Choroid plexus epithelial cell (primary cell): Measurements from ENCODE around the gene TAS2R41.

Experiments
- DNase-seq: peaks from one replicate; pipeline ENCODE4 v3.0.0-alpha.2; 2010; ENCODE audit warnings: low read depth
- H3K4me3 ChIP-seq: 2 replicates; pipeline ENCODE4 v1.5.1; 2011; ENCODE audit warnings: low read depth, mild to moderate bottlenecking, control low read depth, low read length, moderate library complexity
- TF ChIP-seq, protein P1 (sequence below): conservative IDR thresholded peaks from 2 replicates; pipeline ENCODE4 v1.5.1; 2011; ENCODE audit warnings: low read depth, mild to moderate bottlenecking, control low read depth, inconsistent platforms, low read length, moderate library complexity

Gene TAS2R41

DNA sequence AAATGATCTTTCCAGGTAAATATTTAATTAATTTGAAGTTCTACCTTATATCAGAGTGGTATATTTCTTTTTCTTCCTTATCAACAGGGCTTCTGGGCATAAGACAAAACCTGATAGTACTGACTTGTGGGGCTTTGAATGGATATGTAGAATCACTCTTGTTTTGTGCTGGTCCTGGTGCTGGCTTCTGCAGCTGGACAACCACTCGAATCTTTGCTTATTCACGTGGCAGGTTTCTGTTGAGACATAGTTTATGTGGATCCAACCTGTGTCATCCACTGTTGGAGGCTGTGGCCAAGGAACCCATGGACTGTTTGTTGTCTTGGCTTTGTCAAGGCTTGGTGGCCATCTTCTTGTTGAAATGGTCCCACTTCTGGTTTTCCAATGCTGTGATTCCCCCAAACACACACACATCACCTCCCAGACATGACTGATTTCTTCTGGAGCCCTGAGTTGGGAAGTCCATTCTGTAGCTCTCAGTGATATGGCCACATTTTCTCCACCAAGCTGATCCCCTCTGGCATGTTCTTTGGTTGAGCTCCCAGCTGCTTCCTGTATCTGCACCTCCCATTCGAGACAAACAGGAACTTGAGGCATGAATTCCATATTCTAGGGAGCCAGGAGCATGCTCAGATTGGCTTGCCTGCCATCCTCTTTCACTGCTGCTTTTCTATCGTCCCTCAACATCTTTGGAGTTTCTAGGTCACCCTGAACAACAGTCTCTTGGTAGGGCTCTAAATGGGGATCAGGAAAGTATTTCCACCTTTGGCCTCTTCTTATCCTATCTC lies 19.5 kb downstream of the TAS2R41 start:
- no peak for DNase-seq
- no peak overlapping the region for H3K4me3 ChIP-seq
- TF ChIP-seq, protein P1, sequence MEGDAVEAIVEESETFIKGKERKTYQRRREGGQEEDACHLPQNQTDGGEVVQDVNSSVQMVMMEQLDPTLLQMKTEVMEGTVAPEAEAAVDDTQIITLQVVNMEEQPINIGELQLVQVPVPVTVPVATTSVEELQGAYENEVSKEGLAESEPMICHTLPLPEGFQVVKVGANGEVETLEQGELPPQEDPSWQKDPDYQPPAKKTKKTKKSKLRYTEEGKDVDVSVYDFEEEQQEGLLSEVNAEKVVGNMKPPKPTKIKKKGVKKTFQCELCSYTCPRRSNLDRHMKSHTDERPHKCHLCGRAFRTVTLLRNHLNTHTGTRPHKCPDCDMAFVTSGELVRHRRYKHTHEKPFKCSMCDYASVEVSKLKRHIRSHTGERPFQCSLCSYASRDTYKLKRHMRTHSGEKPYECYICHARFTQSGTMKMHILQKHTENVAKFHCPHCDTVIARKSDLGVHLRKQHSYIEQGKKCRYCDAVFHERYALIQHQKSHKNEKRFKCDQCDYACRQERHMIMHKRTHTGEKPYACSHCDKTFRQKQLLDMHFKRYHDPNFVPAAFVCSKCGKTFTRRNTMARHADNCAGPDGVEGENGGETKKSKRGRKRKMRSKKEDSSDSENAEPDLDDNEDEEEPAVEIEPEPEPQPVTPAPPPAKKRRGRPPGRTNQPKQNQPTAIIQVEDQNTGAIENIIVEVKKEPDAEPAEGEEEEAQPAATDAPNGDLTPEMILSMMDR: no peak

DNA sequence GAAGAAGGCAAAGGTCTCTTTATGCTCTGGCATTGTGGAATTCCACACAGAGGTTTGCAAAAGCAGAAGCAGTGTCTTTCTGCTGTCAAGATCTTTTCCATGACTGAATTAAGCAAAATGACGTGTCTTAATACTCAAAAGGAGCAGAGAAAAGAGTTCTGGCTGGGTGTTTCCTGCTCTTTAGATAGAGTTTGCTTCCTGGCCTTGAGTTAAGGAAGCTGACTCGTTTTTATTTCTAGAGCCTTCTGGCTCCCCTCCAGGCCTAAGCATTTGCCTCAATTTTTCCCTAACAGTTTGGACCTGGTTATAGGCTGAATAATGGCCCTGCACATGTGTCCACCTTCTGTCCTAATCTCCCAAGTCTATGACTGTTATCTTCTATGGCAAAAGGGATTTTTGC lies 21.6 kb downstream of the TAS2R41 start:
- H3K4me3 ChIP-seq: no peak overlapping the region
- DNase-seq: peak; percentile 52

DNA sequence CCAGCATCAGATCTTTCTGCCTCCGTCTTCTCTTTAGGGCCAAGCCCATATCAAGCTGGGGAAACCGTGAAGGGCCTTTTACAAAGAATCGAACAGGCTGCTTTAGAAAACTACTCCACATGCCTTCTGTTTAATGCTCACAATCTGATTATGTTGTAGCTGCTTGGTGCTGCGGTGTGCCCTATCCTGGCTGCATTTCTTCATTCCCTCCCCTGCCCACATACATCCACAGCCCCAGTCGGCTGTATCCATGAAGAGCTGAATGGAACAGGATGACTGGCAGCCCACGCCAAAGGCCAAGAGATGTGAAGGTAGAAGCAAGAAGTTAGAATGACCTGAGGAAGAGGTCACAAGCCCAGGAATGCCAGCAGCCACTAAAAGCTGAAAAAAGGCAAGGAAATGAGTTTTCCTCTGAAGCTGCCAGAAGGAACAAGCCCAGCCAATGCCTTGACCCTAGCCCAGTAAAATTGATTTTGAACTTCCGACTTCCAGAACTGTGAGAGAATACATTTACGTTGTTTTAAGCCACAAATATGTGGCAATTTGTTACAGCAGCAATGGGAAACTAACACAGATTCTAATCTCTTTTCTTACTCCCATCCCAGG lies 22.2 kb downstream of the TAS2R41 start:
- H3K4me3 ChIP-seq: no peak overlapping the region
- no peak for DNase-seq
- TF ChIP-seq, protein P1: no peak

More for the DNA sequence above, 21.6 kb downstream of the TAS2R41 start:
- TF ChIP-seq, protein P1: no peak

DNA sequence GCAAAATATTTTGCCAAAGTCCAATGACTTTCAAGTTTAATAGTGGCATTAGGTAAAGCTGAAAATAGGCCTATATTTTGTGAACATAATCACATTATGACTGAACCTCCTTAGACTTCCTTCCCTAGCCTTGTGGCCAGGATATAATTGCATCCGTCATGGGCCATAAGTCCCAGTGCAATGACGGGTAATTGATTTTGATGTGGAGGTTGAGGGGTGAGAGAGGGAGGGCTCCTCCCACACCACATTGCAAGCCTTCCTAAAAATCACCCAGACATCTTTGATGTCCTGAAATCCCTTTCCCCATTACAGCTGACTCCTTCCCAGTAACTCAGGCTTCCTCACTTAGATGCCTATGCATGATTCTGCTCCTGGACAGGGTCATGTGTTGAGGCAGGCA lies 25.6 kb downstream of the TAS2R41 start:
- no peak overlapping the region for H3K4me3 ChIP-seq
- no peak for DNase-seq
- TF ChIP-seq, protein P1: no peak

DNA sequence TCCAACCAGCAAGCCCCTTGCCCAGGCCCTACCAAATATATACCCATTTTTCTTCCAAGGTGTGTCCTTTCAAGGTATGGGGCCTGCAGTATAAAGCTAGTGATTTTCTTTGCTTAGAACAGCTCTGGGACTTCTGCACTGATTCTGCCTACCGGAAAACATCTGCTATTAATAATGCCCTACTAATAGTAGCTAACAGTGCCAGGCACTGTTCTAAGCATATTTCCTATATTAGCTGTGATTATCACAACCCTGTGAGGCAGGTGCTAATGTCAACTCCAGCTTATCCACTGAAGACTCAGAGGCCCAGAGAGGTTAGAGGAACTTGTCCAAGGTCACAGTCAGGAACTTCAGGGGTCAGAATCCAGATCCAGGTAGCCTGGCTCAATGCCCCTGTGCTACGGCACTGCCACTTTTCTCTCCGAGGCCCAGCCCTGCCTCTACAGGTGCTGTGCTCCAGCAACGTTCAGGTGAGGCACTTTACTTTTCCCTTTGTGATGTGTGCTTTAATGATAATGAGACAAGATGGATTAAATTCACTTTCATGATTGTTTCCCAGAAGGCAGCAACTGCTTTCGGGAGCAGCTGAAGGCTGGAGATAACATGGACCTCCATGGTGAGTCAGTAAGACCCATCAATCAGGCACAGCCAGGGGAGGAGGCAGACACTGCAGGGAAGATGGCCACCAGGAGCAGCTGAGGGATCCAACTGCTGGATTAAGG lies 26.7 kb downstream of the TAS2R41 start:
- DNase-seq: no peak
- TF ChIP-seq, protein P1: no peak
- no peak overlapping the region for H3K4me3 ChIP-seq

DNA sequence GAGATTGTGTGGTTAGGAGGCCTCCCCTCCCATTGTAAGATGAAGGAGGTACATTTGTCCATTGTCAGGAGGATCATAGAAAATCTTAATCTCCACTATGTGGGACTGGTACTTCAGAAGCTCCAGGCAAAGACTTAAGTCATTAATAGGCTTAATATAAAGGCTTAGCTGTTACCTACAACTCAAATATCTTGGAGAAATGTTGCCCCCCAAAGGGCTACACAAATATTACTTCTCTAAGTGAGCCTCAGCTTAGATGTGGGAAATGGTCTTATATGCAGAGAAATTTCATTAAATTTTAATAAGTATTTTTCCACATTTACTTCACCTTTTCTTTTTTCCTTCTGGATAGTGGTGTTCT lies 27.2 kb downstream of the TAS2R41 start:
- H3K4me3 ChIP-seq: no peak overlapping the region
- DNase-seq: peak; percentile 51
- TF ChIP-seq, protein P1: peak; percentile 4
